Measurements from ENCODE around the gene ATP6V1E1. TPM values are rescaled to one million over a fixed set of nuclear protein-coding genes. Genes with fewer than 3 reads are reported as not detected.

ATP6V1E1 gene
- total RNA-seq, 5 donors from 2014 or later (not counting 1 experiment from before 2014, with no cell fraction given), result 58.1 to 73.7 (median 70.8) TPM

DNA sequence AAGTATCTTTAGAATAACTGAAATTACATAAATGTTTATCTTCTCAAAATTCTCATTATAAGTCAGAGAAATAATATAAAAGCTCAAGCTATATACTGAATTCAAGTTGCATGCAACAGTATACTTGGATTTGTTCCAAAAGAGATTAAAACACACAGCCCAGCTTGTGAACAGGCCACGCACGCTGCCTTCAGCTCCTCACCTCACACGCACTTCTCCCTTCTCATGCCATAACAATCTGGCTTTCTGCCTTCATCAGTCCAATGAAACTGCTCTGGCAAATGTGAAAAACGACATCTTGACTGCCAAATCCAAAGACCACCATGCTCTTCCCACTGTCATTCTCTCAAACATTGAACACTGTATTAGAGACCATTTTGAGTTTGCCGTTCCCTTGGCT, 22.1 kb downstream of the ATP6V1E1 start:
- peaks cover 9 to 16% (median 11%) of the 10 kb centered on the region in 3 donors for H3K4me1 Mint-ChIP-seq
- Histone ChIP-seq H3K4me1 (ENCODE audit: control insufficient read depth in 1 of 2, extremely low read depth in 1 of 2, insufficient read depth in 2 of 2, low read length in 2 of 2) (no peaks in the 10 kb centered on the region), H3K36me3 (ENCODE audit: control insufficient read depth in 2 of 2, extremely low read depth in 1 of 2, insufficient read depth in 1 of 2, low read length in 1 of 2) (peaks cover 0 to 49% of the 10 kb centered on the region in 2 donors), H3K27ac (ENCODE audit: low read length) (no peak overlapping the region), H3K9me3 (no peaks in the 10 kb centered on the region), H3K4me3 (ENCODE audit: control insufficient read depth in 1 of 2, extremely low read depth in 1 of 2, low read length in 1 of 2) (no peak overlapping the region), H3K27me3 (replicated peaks in 1 of 2; ENCODE audit: control insufficient read depth in 2 of 2, extremely low read depth in 1 of 2, insufficient read depth in 2 of 2, low read length in 1 of 2) (no peaks in the 10 kb centered on the region)
- 94% methylated on average over 5 of the region's 5 CpGs for WGBS (ENCODE audit: insufficient coverage)
- ATAC-seq (replicated peaks in 1 of 4), result no peak
- H3K4me3 Mint-ChIP-seq, result no peak overlapping the region
- no peaks in the 10 kb centered on the region for H3K9me3 Mint-ChIP-seq
- ChIA-PET POLR2A (interaction anchor here in 1 of 2 donors (0.8 kb wide), 1 partner anchor 108 kb away, joined by 4 read pairs; no protein-coding TSS in a partner anchor), CTCF (interaction anchor here in 1 of 2 donors (0.5 kb wide), 1 partner anchor 421 kb away, joined by 3 read pairs; no protein-coding TSS in a partner anchor)
- H3K27me3 Mint-ChIP-seq, result no peaks in the 10 kb centered on the region
- H3K36me3 Mint-ChIP-seq, result peaks cover 20% of the 10 kb centered on the region
- DNase-seq, result no peak
- no peak overlapping the region for H3K27ac Mint-ChIP-seq

GRCh38 chr22:17603668-17604067, 24.9 kb downstream of the ATP6V1E1 start:
- CTCF ChIA-PET, result no interaction called here
- no peaks in the 10 kb centered on the region for H3K27me3 ChIP-seq (replicated peaks in 1 of 2; ENCODE audit: control insufficient read depth in 2 of 2, extremely low read depth in 1 of 2, insufficient read depth in 2 of 2, low read length in 1 of 2)
- no peaks in the 10 kb centered on the region for H3K27me3 Mint-ChIP-seq
- POLR2A ChIA-PET, result interaction anchor here in 1 of 2 donors (0.6 kb wide), 1 partner anchor 36 kb away, joined by 3 read pairs; no protein-coding TSS in a partner anchor
- H3K4me3 Mint-ChIP-seq, result no peak overlapping the region
- H3K9me3 Mint-ChIP-seq, result no peaks in the 10 kb centered on the region
- H3K36me3 ChIP-seq (ENCODE audit: control insufficient read depth in 2 of 2, extremely low read depth in 1 of 2, insufficient read depth in 1 of 2, low read length in 1 of 2), result peaks cover 0 to 53% of the 10 kb centered on the region in 2 donors
- peaks cover 9 to 13% (median 11%) of the 10 kb centered on the region in 3 donors for H3K4me1 Mint-ChIP-seq
- no peak overlapping the region for H3K27ac Mint-ChIP-seq
- ATAC-seq (replicated peaks in 1 of 4) (no peak), DNase-seq (no peak)
- no peak overlapping the region for H3K27ac ChIP-seq (ENCODE audit: low read length)
- peaks cover 24% of the 10 kb centered on the region for H3K36me3 Mint-ChIP-seq
- H3K4me3 ChIP-seq (ENCODE audit: control insufficient read depth in 1 of 2, extremely low read depth in 1 of 2, low read length in 1 of 2), result no peak overlapping the region
- 100% methylated on average over 3 of the region's 4 CpGs for WGBS (ENCODE audit: insufficient coverage)
- H3K9me3 ChIP-seq, result no peaks in the 10 kb centered on the region
- H3K4me1 ChIP-seq (ENCODE audit: control insufficient read depth in 1 of 2, extremely low read depth in 1 of 2, insufficient read depth in 2 of 2, low read length in 2 of 2), result no peaks in the 10 kb centered on the region

- Mint-ChIP-seq H3K27me3 (no peaks in the 10 kb centered on the region), H3K27ac (peak overlapping the region in 1 of 2 donors; percentile 4), H3K9me3 (no peaks in the 10 kb centered on the region), H3K4me3 (no peak overlapping the region), H3K4me1 (peaks cover 9 to 10% (median 9%) of the 10 kb centered on the region in 3 donors), H3K36me3 (peaks cover 44% of the 10 kb centered on the region)
- ATAC-seq (replicated peaks in 1 of 4) (no peak), DNase-seq (no peak)
- H3K4me1 ChIP-seq (ENCODE audit: control insufficient read depth in 1 of 2, extremely low read depth in 1 of 2, insufficient read depth in 2 of 2, low read length in 2 of 2), result no peaks in the 10 kb centered on the region
- H3K36me3 ChIP-seq (ENCODE audit: control insufficient read depth in 2 of 2, extremely low read depth in 1 of 2, insufficient read depth in 1 of 2, low read length in 1 of 2), result peaks cover 7 to 56% of the 10 kb centered on the region in 2 donors
- no peaks in the 10 kb centered on the region for H3K9me3 ChIP-seq
- CTCF ChIA-PET, result no interaction called here
- H3K4me3 ChIP-seq (ENCODE audit: control insufficient read depth in 1 of 2, extremely low read depth in 1 of 2, low read length in 1 of 2), result no peak overlapping the region
- H3K27me3 ChIP-seq (replicated peaks in 1 of 2; ENCODE audit: control insufficient read depth in 2 of 2, extremely low read depth in 1 of 2, insufficient read depth in 2 of 2, low read length in 1 of 2), result no peaks in the 10 kb centered on the region
- 100% methylated on average over 2 of the region's 3 CpGs for WGBS (ENCODE audit: insufficient coverage)
- POLR2A ChIA-PET, result no interaction called here
- no peak overlapping the region for H3K27ac ChIP-seq (ENCODE audit: low read length)
Observed at GRCh38 chr22:17601031-17601430, 27.5 kb downstream of the ATP6V1E1 start.

GRCh38 chr22:17598318-17598717, 30.2 kb downstream of the ATP6V1E1 start:
- no peak for DNase-seq
- POLR2A ChIA-PET, result no interaction called here
- WGBS (ENCODE audit: insufficient coverage), result 100% methylated on average over 1 of the region's 4 CpGs
- H3K27me3 ChIP-seq (replicated peaks in 1 of 2; ENCODE audit: control insufficient read depth in 2 of 2, extremely low read depth in 1 of 2, insufficient read depth in 2 of 2, low read length in 1 of 2), result no peaks in the 10 kb centered on the region
- H3K27ac ChIP-seq (ENCODE audit: low read length), result no peak overlapping the region
- H3K4me1 ChIP-seq (ENCODE audit: control insufficient read depth in 1 of 2, extremely low read depth in 1 of 2, insufficient read depth in 2 of 2, low read length in 2 of 2), result no peaks in the 10 kb centered on the region
- H3K27me3 Mint-ChIP-seq, result no peaks in the 10 kb centered on the region
- CTCF ChIA-PET, result no interaction called here
- no peak overlapping the region for H3K4me3 Mint-ChIP-seq
- peaks cover 7 to 70% of the 10 kb centered on the region in 2 donors for H3K36me3 ChIP-seq (ENCODE audit: control insufficient read depth in 2 of 2, extremely low read depth in 1 of 2, insufficient read depth in 1 of 2, low read length in 1 of 2)
- no peak overlapping the region for H3K4me3 ChIP-seq (ENCODE audit: control insufficient read depth in 1 of 2, extremely low read depth in 1 of 2, low read length in 1 of 2)
- H3K36me3 Mint-ChIP-seq, result peaks cover 52% of the 10 kb centered on the region
- ATAC-seq (replicated peaks in 1 of 4), result no peak
- H3K4me1 Mint-ChIP-seq, result peaks cover 0 to 9% (median 6%) of the 10 kb centered on the region in 3 donors
- peak overlapping the region in 1 of 2 donors; percentile 10 for H3K27ac Mint-ChIP-seq
- no peaks in the 10 kb centered on the region for H3K9me3 Mint-ChIP-seq
- no peaks in the 10 kb centered on the region for H3K9me3 ChIP-seq

- H3K4me3 ChIP-seq (ENCODE audit: control insufficient read depth in 1 of 2, extremely low read depth in 1 of 2, low read length in 1 of 2), result no peak overlapping the region
- POLR2A ChIA-PET, result interaction anchor here in 1 of 2 donors (0.6 kb wide), 1 partner anchor 13 kb away, joined by 12 read pairs; no protein-coding TSS in a partner anchor
- H3K4me3 Mint-ChIP-seq, result no peak overlapping the region
- no peak for ATAC-seq (replicated peaks in 1 of 4)
- CTCF ChIA-PET, result no interaction called here
- peaks cover 60% of the 10 kb centered on the region for H3K36me3 Mint-ChIP-seq
- H3K27me3 Mint-ChIP-seq, result no peaks in the 10 kb centered on the region
- no peaks in the 10 kb centered on the region for H3K9me3 Mint-ChIP-seq
- H3K27ac Mint-ChIP-seq, result no peak overlapping the region
- H3K36me3 ChIP-seq (ENCODE audit: control insufficient read depth in 2 of 2, extremely low read depth in 1 of 2, insufficient read depth in 1 of 2, low read length in 1 of 2), result peaks cover 14 to 77% of the 10 kb centered on the region in 2 donors
- 100% methylated on average over 1 of the region's 2 CpGs for WGBS (ENCODE audit: insufficient coverage)
- no peaks in the 10 kb centered on the region for H3K27me3 ChIP-seq (replicated peaks in 1 of 2; ENCODE audit: control insufficient read depth in 2 of 2, extremely low read depth in 1 of 2, insufficient read depth in 2 of 2, low read length in 1 of 2)
- no peak overlapping the region for H3K27ac ChIP-seq (ENCODE audit: low read length)
- no peak for DNase-seq
- peaks cover 0 to 9% (median 6%) of the 10 kb centered on the region in 3 donors for H3K4me1 Mint-ChIP-seq
- H3K9me3 ChIP-seq, result no peaks in the 10 kb centered on the region
- no peaks in the 10 kb centered on the region for H3K4me1 ChIP-seq (ENCODE audit: control insufficient read depth in 1 of 2, extremely low read depth in 1 of 2, insufficient read depth in 2 of 2, low read length in 2 of 2)
Observed at GRCh38 chr22:17597217-17597616, 31.3 kb downstream of the ATP6V1E1 start.

- Histone ChIP-seq H3K9me3 (no peaks in the 10 kb centered on the region), H3K36me3 (ENCODE audit: control insufficient read depth in 2 of 2, extremely low read depth in 1 of 2, insufficient read depth in 1 of 2, low read length in 1 of 2) (peaks cover 17 to 83% of the 10 kb centered on the region in 2 donors)
- no peak for DNase-seq
Observed at GRCh38 chr22:17596226-17596625, 32.3 kb downstream of the ATP6V1E1 start.

More at GRCh38 chr22:17596226-17596625, 32.3 kb downstream of the ATP6V1E1 start:
- 100% methylated on average over 1 of the region's 6 CpGs for WGBS (ENCODE audit: insufficient coverage)
- Histone ChIP-seq H3K27ac (ENCODE audit: low read length) (no peak overlapping the region), H3K4me3 (ENCODE audit: control insufficient read depth in 1 of 2, extremely low read depth in 1 of 2, low read length in 1 of 2) (no peak overlapping the region), H3K27me3 (replicated peaks in 1 of 2; ENCODE audit: control insufficient read depth in 2 of 2, extremely low read depth in 1 of 2, insufficient read depth in 2 of 2, low read length in 1 of 2) (no peaks in the 10 kb centered on the region), H3K4me1 (ENCODE audit: control insufficient read depth in 1 of 2, extremely low read depth in 1 of 2, insufficient read depth in 2 of 2, low read length in 2 of 2) (no peaks in the 10 kb centered on the region)
- Mint-ChIP-seq H3K4me3 (no peak overlapping the region), H3K4me1 (peaks cover 0 to 9% (median 6%) of the 10 kb centered on the region in 3 donors), H3K36me3 (peaks cover 66% of the 10 kb centered on the region), H3K27ac (no peak overlapping the region), H3K9me3 (no peaks in the 10 kb centered on the region), H3K27me3 (no peaks in the 10 kb centered on the region)
- POLR2A ChIA-PET, result no interaction called here
- no peak for ATAC-seq (replicated peaks in 1 of 4)
- CTCF ChIA-PET, result no interaction called here
